PFSK-1 (cell line): ENCODE results near the gene LHFPL5.

ENCODE experiments used
- POLR2AphosphoS5 ChIP-seq: IDR thresholded peaks from 2 replicates; pipeline ENCODE4 v1.6.1; 2012; ENCODE audit warnings: low read depth, mild to moderate bottlenecking, control low read depth, low read length, moderate library complexity
- TAF1 ChIP-seq: IDR thresholded peaks from 2 replicates; pipeline ENCODE4 v1.6.1; 2012; ENCODE audit warnings: low read length, control low read depth, borderline replicate concordance; ENCODE audit not compliant: insufficient read depth

- no peak for TF ChIP-seq TAF1
- TF ChIP-seq POLR2AphosphoS5: no peak
These were observed 24.2 kb downstream of the LHFPL5 start for GRCh38 chr6:35829306-35829705.
